Inflammatory macrophage treated with lipopolysaccharide for 1 hour (primary cell): Measurements from ENCODE around the gene ACVRL1.

Source experiments
- DNase-seq, 2 donors: peaks; one replicate each; pipeline ENCODE4 v3.0.0-alpha.2; 2020 to 2022

Gene ACVRL1

DNA sequence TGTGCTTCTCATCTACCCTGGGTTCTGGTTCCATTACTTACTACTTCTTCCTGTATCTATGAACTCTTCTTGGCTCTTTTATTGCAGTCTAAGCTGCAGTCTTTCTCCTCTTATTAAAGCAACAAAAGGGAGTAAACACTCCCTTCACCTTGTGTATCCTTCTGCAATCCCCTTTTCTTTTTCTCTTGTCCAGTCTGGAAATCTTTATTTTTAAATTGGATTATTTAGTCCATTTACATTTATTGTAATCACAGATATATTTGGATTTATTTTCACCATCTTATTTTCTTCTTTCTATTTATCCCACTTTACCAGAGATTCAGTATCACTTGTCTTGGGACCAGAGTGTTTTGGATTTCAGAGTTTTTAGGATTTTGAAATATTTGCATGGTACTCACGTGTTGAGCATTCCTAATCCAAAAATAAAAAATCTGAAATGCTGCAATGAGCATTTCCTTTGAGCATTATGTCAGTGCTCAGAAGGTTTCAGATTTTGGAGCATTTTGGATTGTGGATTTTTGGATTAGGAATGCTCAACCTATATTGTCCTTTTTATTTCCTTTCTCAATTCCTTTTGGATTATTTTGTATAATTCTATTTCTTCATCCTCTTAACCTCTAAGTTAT, 37.4 kb downstream of the ACVRL1 start:
- DNase-seq: no peak

GRCh38 chr12:51947246-51947996, 40.1 kb downstream of the ACVRL1 start:
- DNase-seq: no peak

DNA sequence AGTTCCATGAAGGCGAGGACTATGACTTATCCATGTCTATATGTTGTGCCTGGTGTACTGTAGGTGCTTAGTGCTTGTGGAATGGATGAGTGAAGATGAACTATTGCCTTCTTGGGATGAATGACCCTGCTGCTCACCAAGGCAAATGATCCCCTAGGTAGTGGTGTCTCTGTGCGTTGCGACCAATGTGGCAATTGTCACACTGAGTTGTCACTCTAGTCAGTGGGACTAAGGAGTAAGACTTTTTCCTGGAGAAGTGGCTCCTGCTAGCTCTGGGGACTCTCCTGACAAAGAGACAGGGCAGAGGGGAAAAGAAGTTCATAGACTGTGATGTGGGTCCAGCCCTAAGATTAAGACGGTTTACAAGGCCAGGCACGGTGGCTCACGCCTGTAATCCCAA, 40.8 kb downstream of the ACVRL1 start:
- DNase-seq: no peak

DNA sequence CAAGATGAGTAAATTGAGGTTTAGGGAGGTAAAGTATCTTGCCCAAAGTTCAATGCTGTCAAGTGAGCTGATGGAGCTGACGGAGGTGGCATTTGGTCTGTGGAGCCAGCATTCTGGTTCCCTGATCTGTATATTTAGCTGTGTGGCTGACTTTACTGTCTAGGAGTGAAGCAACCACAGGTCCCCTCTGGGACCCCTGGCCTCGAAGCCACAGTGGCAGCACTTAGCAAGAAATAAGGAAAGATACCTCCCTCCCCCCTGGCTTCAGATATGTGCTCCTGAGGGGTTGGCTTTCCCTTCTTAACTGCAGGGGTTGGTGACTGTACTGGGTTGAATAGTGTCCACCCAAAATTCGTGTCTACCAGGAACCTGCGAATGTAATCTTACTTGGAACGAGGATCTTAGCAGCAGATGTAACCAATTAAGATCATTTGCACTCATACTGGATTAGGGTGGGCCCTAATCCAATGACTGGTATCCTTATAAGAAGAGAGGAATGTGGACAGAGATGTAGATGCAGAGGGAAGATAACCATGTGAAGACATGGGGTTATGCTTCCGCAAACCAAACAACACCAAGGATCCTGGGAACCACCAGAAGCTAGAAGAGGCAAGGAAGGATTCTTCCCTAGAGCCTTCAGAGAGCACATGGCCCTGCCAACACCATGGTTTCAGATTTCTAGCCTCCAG, 42.2 kb downstream of the ACVRL1 start:
- no peak for DNase-seq

DNA sequence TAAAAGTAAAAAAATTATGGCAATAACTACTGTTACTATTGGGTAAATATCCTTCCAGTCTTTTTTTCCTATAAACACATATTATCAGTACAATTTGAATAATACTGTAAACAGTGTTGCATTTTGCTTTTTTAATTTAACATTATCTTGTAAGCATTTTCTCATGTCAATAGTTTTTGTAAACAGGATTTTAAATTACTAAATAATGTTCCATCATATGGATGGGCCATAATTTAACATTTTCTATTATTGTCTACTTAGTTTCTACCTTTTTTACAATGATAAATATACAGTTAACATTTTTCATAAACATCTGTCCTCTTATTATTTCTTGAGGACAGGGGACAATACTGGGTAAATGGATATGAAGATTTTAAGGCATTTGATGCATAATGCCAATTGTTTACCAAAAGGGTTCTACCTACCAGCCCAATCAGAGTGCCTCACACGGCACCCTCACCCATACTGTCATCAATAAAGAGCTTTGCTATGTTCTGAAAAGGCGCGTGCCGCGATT, 43.4 kb downstream of the ACVRL1 start:
- DNase-seq: no peak

DNA sequence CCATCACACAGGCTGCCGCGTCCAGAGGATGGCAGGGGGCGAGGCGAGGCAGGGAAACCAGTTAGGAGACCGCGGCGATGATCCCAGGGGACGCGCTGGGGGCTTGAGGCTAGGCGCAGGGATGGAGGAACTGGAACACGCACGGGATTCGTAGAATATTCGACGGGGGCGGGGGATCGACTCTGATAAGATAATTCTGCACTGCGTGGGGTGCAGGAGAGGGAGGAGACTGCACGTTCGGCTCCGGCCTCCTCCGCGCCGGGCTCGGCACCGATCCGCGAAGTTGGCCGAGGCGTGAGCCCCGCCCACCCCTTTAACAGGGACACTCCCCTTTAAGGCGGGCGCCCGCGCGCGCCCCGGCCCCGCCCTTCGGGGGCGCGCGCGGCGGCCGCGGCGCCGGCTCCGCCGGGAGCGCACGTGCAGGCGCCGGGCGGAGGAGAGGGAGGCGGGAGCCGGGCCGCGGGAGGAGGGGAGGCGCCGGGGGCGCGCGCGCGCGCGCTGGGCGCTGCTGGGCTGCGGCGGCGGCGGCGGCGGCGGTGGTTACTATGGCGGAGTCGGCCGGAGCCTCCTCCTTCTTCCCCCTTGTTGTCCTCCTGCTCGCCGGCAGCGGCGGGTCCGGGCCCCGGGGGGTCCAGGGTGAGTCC, 44.0 kb downstream of the ACVRL1 start, which contains the start of gene ACVR1B:
Gene ACVR1B (plus strand): TSS at position 501 of the 644 bp plus-strand sequence. CDS start 45 bp downstream, at position 546.
- DNase-seq: peak; percentile 83 to 89

GRCh38 chr12:51951843-51952722, 44.8 kb downstream of the ACVRL1 start:
- DNase-seq: peak; percentile 59 to 62

- no peak for DNase-seq
Observed at GRCh38 chr12:51953089-51953488, 45.8 kb downstream of the ACVRL1 start.

- DNase-seq: peak; percentile 48 to 69
Observed at GRCh38 chr12:51953864-51954263, 46.6 kb downstream of the ACVRL1 start.

- DNase-seq: peak; percentile 54 to 55
Observed at GRCh38 chr12:51954561-51955361, 47.5 kb downstream of the ACVRL1 start.

GRCh38 chr12:51955702-51956101, 48.4 kb downstream of the ACVRL1 start:
- no peak for DNase-seq

- no peak for DNase-seq
Observed at GRCh38 chr12:51958542-51958941, 51.2 kb downstream of the ACVRL1 start.

- no peak for DNase-seq
Observed at GRCh38 chr12:51959211-51959610, 51.9 kb downstream of the ACVRL1 start.

- no peak for DNase-seq
Observed at GRCh38 chr12:51959921-51960320, 52.6 kb downstream of the ACVRL1 start.

DNA sequence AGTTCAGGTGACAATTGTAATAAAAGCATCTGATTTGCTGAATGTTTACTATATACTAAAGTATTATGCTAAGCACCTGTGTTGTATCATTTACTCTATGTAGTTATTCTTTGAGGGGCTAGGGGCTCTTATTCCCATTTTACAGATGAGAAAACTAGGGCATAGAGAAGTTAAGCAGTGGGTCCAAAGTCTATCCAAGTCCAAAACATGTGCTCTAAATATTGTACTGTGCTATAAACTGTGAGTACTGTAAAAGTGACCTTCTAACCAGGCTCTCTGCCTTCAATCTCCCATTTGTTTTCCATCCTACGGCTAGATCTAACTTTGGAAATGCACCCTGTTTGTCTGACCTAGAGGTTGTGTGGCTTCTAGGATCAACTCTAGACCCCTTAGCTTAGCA, 53.2 kb downstream of the ACVRL1 start:
- DNase-seq: no peak

- DNase-seq: no peak
Observed at GRCh38 chr12:51960890-51961289, 53.6 kb downstream of the ACVRL1 start.

DNA sequence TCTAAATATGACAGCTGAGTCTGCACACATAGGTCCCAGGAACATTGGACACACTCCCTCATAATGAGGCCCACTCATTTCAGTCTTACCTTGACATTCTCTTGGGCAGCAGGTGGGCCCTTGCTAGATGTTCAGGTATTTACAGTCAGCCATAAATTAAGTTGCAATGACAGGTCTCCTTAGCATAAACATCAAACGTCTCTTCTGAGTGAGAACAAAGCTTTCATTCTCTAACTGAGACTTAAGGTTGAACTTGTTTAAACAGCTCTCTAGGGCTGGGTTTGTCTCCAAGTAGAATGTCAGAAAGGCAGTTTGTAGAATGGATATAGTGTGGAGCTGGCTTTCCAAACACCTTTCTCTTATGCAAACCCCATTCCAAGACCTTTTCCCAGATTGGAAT, 54.5 kb downstream of the ACVRL1 start:
- DNase-seq: no peak

GRCh38 chr12:51962737-51963136, 55.4 kb downstream of the ACVRL1 start:
- DNase-seq: no peak

DNA sequence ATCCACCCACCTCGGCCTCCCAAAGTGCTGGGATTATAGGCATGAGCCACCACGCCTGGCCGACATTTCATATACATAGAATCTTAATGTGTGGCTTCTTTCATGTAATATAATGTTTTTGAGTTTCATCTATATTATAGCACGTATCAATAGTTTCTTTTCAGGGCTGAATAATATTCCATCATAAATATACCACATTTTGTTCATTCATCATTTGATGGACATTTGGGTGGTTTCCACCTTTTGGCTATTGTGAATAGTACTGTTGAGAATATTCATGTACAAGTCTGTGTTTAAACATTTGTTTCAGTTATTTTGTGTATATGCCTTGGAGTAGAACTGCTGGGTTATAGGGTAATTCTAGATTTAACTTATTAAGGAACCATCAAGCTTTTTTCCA, 56.2 kb downstream of the ACVRL1 start:
- no peak for DNase-seq

GRCh38 chr12:51969643-51970042, 62.3 kb downstream of the ACVRL1 start:
- no peak for DNase-seq
